ENCODE data around the gene GPR108.

The GPR108 gene

DNA sequence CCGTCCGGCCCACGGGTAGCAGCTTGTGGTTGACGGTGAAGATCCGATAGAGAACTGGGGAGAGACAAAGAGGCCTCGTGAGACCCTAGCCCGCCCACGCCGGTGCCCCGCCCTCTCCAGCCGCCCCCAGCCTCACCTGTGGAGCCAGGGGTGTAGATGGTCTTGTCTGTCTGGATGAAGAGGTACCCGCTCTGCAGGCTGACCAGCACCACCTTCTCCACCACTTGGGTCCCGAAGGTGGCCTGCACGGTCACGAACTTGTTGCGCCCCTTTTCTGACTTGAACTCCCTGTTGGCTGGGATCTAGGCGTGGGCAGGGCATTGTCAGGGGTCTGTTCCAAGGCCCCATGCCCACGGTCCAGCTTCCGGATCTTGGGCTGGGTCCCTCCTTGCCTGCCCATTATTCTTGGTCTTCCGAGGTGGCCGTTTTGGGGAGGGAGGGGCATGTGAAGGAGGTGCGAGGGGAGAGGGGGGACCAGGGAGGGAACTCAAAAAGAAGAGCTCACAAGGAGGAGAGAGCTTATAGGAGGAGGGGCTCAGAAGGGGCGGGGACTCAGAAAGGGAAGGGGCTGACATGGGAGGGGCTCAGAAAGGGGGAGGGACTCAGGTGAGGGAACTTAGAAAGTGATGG, 19.2 kb downstream of the GPR108 start:
- Histone ChIP-seq H3K27me3 (ENCODE audit: low read depth, low read length) (no peaks in the 10 kb centered on the region), H3K4me3 (ENCODE audit: low read depth in 1 of 2, low read length in 2 of 2) (peak overlapping the region in 1 of 2 donors; percentile 54), H3K36me3 (ENCODE audit: control insufficient read depth in 1 of 2, insufficient read depth in 2 of 2, low read length in 2 of 2) (peaks cover 0 to 3% of the 10 kb centered on the region in 2 donors), H3K27ac (ENCODE audit: low read length) (no peak overlapping the region), H3K9me3 (ENCODE audit: control insufficient read depth in 1 of 2, low read length in 2 of 2) (no peaks in the 10 kb centered on the region), H3K4me1 (ENCODE audit: control insufficient read depth in 1 of 2, insufficient read depth in 2 of 2, low read length in 2 of 2) (no peaks in the 10 kb centered on the region)

DNA sequence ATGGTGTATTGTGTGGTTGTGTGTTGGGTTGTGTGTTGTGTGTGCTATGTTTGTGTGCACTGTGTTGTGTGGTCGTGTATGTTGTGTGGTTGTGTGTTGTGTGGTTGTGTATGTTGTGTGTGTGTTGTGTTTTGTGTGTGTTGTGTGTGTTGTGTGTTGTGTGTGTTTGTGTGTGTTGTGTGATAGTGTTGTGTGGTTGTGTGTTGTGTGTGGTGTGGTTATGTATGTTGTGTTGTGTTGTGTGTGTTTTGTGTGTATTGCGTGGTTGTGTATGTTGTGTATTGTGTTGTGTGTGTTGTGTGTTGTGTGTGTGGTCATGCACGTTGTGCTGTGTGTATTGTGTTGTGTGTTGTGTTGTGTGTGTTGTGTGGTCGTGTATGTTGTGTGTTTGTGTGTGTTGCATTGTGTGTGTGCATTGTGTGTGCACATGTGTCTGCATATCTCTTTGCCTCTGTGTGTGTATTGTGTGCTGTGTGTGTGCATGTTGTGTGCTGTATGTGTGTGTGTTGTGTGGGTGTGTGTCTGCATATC, 19.9 kb downstream of the GPR108 start:
- H3K27ac ChIP-seq (ENCODE audit: low read length) = no peak overlapping the region
- no peaks in the 10 kb centered on the region for H3K9me3 ChIP-seq (ENCODE audit: control insufficient read depth in 1 of 2, low read length in 2 of 2)
- H3K4me3 ChIP-seq (ENCODE audit: low read depth in 1 of 2, low read length in 2 of 2) = no peak overlapping the region
- no peaks in the 10 kb centered on the region for H3K4me1 ChIP-seq (ENCODE audit: control insufficient read depth in 1 of 2, insufficient read depth in 2 of 2, low read length in 2 of 2)
- no peaks in the 10 kb centered on the region for H3K27me3 ChIP-seq (ENCODE audit: low read depth, low read length)
- H3K36me3 ChIP-seq (ENCODE audit: control insufficient read depth in 1 of 2, insufficient read depth in 2 of 2, low read length in 2 of 2) = peaks cover 0 to 3% of the 10 kb centered on the region in 2 donors

DNA sequence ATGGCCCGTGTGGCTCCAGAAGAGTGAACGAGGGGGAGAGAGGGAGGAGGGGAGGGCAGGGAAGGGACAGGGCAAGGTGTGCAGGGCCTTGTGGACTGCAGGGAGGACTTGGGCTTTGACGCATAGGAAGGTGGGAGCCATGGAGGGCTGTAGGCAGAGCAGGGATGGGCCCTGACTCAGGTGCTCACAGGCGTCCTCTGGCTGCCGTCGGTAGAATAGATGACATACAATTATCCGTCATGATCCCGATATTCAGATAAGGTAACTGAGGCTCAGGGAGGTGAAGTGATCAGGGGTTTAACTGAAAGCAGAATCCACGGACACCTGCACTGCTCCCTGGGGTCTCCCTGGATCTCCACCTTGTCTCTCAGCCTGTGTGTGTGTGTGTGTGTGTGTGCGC, 20.3 kb downstream of the GPR108 start:
- H3K9me3 ChIP-seq (ENCODE audit: control insufficient read depth in 1 of 2, low read length in 2 of 2) = no peaks in the 10 kb centered on the region
- H3K4me3 ChIP-seq (ENCODE audit: low read depth in 1 of 2, low read length in 2 of 2) = no peak overlapping the region
- H3K27me3 ChIP-seq (ENCODE audit: low read depth, low read length) = no peaks in the 10 kb centered on the region

DNA sequence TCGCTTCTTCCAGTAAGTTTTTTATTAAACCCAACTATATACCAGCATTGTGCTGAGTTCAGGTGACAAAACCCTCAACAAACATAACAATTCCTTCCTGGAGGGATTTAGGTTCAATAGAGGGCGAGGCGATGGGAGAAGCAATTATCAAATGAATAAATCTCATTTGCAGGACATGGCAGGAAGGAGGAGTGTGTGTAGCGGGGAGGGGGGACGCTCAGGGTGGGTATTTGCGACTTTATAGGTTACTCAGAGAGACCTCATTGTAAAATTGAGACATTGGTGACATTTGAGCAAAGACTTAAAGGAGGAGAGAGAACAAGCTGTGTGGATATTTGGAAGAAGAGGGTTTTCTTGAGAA, 20.8 kb downstream of the GPR108 start:
- Histone ChIP-seq H3K27me3 (ENCODE audit: low read depth, low read length) (no peaks in the 10 kb centered on the region), H3K36me3 (ENCODE audit: control insufficient read depth in 1 of 2, insufficient read depth in 2 of 2, low read length in 2 of 2) (peaks cover 0 to 3% of the 10 kb centered on the region in 2 donors), H3K9me3 (ENCODE audit: control insufficient read depth in 1 of 2, low read length in 2 of 2) (no peaks in the 10 kb centered on the region), H3K4me1 (ENCODE audit: control insufficient read depth in 1 of 2, insufficient read depth in 2 of 2, low read length in 2 of 2) (no peaks in the 10 kb centered on the region), H3K27ac (ENCODE audit: low read length) (no peak overlapping the region), H3K4me3 (ENCODE audit: low read depth in 1 of 2, low read length in 2 of 2) (no peak overlapping the region)

More for the DNA sequence above, 20.3 kb downstream of the GPR108 start:
- Histone ChIP-seq H3K4me1 (ENCODE audit: control insufficient read depth in 1 of 2, insufficient read depth in 2 of 2, low read length in 2 of 2) (no peaks in the 10 kb centered on the region), H3K27ac (ENCODE audit: low read length) (no peak overlapping the region), H3K36me3 (ENCODE audit: control insufficient read depth in 1 of 2, insufficient read depth in 2 of 2, low read length in 2 of 2) (peaks cover 0 to 3% of the 10 kb centered on the region in 2 donors)

DNA sequence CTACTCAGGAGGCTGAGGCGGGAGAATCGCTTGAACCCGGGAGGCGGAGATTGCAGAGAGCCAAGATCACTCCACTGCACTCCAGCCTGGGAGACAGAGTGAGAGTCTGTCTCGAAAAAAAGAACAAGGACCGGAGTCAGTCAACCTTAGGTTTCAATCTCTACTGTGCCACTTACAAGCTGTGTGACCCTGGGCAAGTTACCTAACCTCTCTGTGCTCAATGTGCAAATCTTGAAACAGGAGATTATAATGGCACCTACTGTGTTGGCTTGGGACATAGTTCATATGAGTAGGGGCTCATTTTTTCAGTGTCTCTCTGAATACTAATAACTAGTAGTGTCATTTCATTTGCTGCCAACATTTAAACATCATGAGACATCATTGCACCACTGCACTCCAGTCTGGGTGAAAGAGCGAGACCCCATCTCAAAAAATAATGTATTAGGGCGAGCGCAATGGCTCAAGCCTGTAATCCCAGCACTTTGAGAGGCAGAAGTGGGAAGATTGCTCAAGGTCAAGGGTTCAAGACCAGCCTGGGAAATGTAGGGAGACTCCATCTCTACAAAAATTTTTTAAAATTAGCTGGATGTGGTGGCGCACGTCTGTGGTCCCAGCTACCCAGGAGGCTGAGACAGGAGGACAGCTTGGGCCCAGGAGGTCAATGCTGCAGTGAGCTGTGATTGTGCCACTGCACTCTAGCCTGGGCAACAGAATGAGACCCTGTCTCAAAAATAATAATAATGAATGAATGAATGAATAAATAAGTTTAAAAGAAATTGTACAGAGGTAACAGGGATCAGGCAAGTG, 22.4 kb downstream of the GPR108 start:
- no peaks in the 10 kb centered on the region for H3K4me1 ChIP-seq (ENCODE audit: control insufficient read depth in 1 of 2, insufficient read depth in 2 of 2, low read length in 2 of 2)
- no peak overlapping the region for H3K4me3 ChIP-seq (ENCODE audit: low read depth in 1 of 2, low read length in 2 of 2)
- H3K27me3 ChIP-seq (ENCODE audit: low read depth, low read length) = no peaks in the 10 kb centered on the region
- H3K36me3 ChIP-seq (ENCODE audit: control insufficient read depth in 1 of 2, insufficient read depth in 2 of 2, low read length in 2 of 2) = peaks cover 0 to 3% of the 10 kb centered on the region in 2 donors
- no peak overlapping the region for H3K27ac ChIP-seq (ENCODE audit: low read length)
- no peaks in the 10 kb centered on the region for H3K9me3 ChIP-seq (ENCODE audit: control insufficient read depth in 1 of 2, low read length in 2 of 2)

DNA sequence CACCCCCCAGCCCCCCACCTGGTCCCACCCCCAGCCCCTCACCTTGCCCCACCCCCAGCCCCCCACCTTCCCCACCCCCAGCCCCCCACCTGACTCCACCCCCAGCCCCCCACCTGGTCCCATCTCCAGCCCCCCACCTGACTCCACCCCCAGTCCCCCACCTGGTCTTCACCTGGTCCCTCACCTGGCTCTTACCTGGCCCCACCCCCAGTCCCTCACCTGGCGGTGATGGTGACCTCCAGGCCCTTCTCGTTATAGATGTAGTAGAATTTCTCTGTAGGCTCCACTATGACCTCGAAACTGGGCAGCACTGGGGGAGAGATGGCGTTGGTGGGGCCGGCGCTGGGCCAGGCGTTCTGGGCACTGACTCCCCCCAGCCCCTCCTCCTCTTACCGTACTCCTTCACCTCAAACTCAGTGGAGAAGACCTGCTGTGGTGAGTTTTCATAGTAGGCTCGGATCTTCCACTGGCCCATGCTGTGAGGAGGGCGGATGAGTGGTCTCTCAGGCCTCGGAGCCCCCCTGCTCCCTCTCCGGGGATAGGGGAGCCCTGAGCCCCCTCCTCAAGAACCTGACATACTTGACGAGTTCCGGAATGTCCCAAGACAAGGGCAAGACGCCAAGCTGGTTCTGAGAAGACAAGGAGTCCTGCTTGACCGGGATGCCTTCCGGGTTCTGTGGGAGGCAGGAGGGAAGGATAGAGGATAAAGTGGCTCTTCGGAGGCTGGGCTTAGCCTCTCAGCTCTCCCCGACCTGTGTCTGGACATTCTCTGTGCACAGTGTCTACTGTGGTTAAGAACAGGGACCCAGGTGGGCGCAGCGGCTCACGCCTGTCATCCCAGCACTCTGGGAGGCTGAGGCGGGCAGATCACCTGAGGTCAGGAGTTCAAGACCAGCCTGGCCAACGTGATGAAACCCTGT, 23.3 kb downstream of the GPR108 start:
- Histone ChIP-seq H3K9me3 (ENCODE audit: control insufficient read depth in 1 of 2, low read length in 2 of 2) (no peaks in the 10 kb centered on the region), H3K27me3 (ENCODE audit: low read depth, low read length) (no peaks in the 10 kb centered on the region), H3K4me3 (ENCODE audit: low read depth in 1 of 2, low read length in 2 of 2) (no peak overlapping the region), H3K4me1 (ENCODE audit: control insufficient read depth in 1 of 2, insufficient read depth in 2 of 2, low read length in 2 of 2) (no peaks in the 10 kb centered on the region), H3K36me3 (ENCODE audit: control insufficient read depth in 1 of 2, insufficient read depth in 2 of 2, low read length in 2 of 2) (peaks cover 0 to 3% of the 10 kb centered on the region in 2 donors), H3K27ac (ENCODE audit: low read length) (no peak overlapping the region)

DNA sequence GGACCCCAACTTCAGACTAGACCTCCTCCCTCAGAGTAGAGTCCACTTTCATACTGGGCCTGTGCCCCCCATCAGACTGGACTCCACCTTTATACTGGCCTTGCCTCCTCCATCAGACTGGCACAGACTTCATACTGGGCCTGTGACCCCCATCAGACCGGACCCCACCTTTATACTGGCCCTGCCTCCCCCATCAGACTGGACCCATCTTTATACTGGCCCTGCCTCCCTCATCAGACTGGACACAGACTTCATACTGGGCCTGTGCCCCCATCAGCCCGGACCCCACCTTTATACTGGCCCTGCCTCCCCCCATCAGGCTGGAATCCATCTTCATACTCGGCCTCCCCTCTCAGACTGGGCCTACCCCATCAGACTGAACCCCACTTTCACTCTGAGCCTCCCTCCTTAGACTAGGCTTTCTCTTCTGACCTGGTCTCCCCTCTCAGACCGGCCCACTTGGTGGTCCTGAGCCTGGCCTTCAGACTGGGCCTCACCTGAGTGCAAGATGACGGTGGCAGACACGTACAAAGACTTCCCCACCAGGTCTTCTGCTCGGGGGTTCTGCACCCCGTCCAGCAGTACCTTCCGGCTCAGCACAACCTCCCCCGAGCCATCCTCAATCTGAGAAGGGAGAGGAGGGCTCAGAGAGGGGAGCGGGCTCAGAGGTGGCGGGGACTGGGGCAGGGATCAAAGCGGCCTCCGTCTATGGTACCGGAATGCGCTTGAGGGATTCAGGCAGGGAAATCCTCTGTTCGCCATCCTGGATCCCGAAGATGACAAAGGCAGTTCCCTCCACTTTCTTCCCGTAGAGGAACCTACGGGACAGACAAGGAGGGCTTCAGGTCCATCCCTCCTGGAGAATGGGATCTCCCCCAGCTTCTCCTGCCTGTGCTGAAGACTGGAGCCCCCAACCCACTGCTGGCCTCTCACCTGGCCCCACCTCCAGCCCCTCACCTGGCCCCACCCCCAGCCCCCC, 24.4 kb downstream of the GPR108 start:
- H3K27me3 ChIP-seq (ENCODE audit: low read depth, low read length) = no peaks in the 10 kb centered on the region
- H3K4me1 ChIP-seq (ENCODE audit: control insufficient read depth in 1 of 2, insufficient read depth in 2 of 2, low read length in 2 of 2) = no peaks in the 10 kb centered on the region
- no peaks in the 10 kb centered on the region for H3K9me3 ChIP-seq (ENCODE audit: control insufficient read depth in 1 of 2, low read length in 2 of 2)
- no peak overlapping the region for H3K4me3 ChIP-seq (ENCODE audit: low read depth in 1 of 2, low read length in 2 of 2)
- no peak overlapping the region for H3K27ac ChIP-seq (ENCODE audit: low read length)
- H3K36me3 ChIP-seq (ENCODE audit: control insufficient read depth in 1 of 2, insufficient read depth in 2 of 2, low read length in 2 of 2) = no peaks in the 10 kb centered on the region

DNA sequence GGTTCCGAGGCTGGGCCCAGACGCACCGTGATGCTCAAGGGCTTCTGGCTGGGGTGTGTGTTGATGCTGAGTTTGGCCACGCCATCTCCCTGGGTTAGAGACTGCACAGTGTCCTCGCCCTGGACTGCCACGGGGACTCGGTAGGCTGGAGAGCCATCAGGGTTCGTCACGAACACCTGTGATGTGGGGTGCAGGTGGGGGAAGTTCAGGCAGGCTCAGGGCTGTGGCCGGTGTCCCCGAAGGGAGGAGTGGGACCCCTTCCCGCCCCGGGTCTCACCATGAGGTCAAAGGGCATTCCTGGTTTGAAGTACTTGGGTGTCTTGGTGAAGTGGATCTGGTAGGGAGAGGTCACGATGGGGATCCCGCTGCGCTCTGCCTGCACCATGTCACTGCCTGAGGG, 25.1 kb downstream of the GPR108 start:
- no peak overlapping the region for H3K27ac ChIP-seq (ENCODE audit: low read length)
- H3K36me3 ChIP-seq (ENCODE audit: control insufficient read depth in 1 of 2, insufficient read depth in 2 of 2, low read length in 2 of 2) = no peaks in the 10 kb centered on the region
- H3K4me3 ChIP-seq (ENCODE audit: low read depth in 1 of 2, low read length in 2 of 2) = no peak overlapping the region
- no peaks in the 10 kb centered on the region for H3K27me3 ChIP-seq (ENCODE audit: low read depth, low read length)
- no peaks in the 10 kb centered on the region for H3K4me1 ChIP-seq (ENCODE audit: control insufficient read depth in 1 of 2, insufficient read depth in 2 of 2, low read length in 2 of 2)
- H3K9me3 ChIP-seq (ENCODE audit: control insufficient read depth in 1 of 2, low read length in 2 of 2) = no peaks in the 10 kb centered on the region

DNA sequence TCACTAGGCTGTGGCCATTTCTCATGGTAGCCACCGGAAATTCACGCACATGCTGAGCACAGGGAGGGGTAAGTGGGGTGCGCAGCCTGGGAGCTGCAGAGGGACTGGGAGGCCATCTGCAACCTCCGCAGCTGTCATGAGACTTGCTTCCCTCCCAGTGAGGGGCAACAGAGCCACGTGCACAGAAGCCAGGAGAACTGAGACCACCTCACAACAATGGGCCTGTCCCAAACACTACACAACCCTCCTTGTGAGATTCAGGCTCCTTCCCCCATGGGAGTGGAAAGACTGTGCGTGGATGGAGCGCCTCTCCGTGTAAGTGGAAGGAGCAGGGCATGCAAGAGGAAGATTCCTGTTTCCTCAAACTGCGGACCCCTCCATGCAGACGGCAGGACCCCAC, 25.8 kb downstream of the GPR108 start:
- Histone ChIP-seq H3K27me3 (ENCODE audit: low read depth, low read length) (no peaks in the 10 kb centered on the region), H3K27ac (ENCODE audit: low read length) (no peak overlapping the region), H3K36me3 (ENCODE audit: control insufficient read depth in 1 of 2, insufficient read depth in 2 of 2, low read length in 2 of 2) (no peaks in the 10 kb centered on the region)

DNA sequence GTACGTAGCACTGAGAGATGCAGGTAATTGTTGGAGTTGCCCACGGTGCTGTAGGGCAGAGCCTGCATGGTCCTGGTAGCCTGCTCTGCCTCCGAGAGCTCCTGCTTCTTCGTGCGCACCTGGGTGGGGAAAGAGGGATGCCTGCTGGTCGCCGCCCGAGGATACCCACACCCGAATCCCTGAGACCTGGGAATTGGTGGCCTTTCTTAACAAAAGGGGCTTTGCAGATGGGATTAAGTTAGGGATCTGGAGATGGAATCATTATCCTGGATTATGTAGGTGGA, 26.4 kb downstream of the GPR108 start:
- Histone ChIP-seq H3K27me3 (ENCODE audit: low read depth, low read length) (no peaks in the 10 kb centered on the region), H3K9me3 (ENCODE audit: control insufficient read depth in 1 of 2, low read length in 2 of 2) (no peaks in the 10 kb centered on the region), H3K36me3 (ENCODE audit: control insufficient read depth in 1 of 2, insufficient read depth in 2 of 2, low read length in 2 of 2) (no peaks in the 10 kb centered on the region), H3K4me3 (ENCODE audit: low read depth in 1 of 2, low read length in 2 of 2) (no peak overlapping the region), H3K27ac (ENCODE audit: low read length) (no peak overlapping the region), H3K4me1 (ENCODE audit: control insufficient read depth in 1 of 2, insufficient read depth in 2 of 2, low read length in 2 of 2) (no peaks in the 10 kb centered on the region)

More for the DNA sequence above, 25.8 kb downstream of the GPR108 start:
- Histone ChIP-seq H3K4me1 (ENCODE audit: control insufficient read depth in 1 of 2, insufficient read depth in 2 of 2, low read length in 2 of 2) (no peaks in the 10 kb centered on the region), H3K9me3 (ENCODE audit: control insufficient read depth in 1 of 2, low read length in 2 of 2) (no peaks in the 10 kb centered on the region), H3K4me3 (ENCODE audit: low read depth in 1 of 2, low read length in 2 of 2) (no peak overlapping the region)

Measured in muscle layer of duodenum (tissue), 2 donors.